Measurements from ENCODE around the gene LEMD2.

LEMD2 gene

GRCh38 chr6:33732817-33733708 lies 55.9 kb downstream of the LEMD2 start:
- DNase-seq: peak; percentile 18

- DNase-seq: no peak
Measured at GRCh38 chr6:33732385-33732784, 56.5 kb downstream of the LEMD2 start.

- no peak for DNase-seq
Measured at GRCh38 chr6:33731751-33732282, 57.1 kb downstream of the LEMD2 start.

- no peak for DNase-seq
Measured at GRCh38 chr6:33731035-33731434, 57.9 kb downstream of the LEMD2 start.

GRCh38 chr6:33730611-33731010 lies 58.3 kb downstream of the LEMD2 start:
- no peak for DNase-seq

- DNase-seq: no peak
Measured at GRCh38 chr6:33729059-33729458, 59.9 kb downstream of the LEMD2 start.

- DNase-seq: no peak
Measured at GRCh38 chr6:33728438-33728837, 60.5 kb downstream of the LEMD2 start.

GRCh38 chr6:33727932-33728331 lies 61.0 kb downstream of the LEMD2 start:
- no peak for DNase-seq

- no peak for DNase-seq
Measured at GRCh38 chr6:33727126-33727525, 61.8 kb downstream of the LEMD2 start.

GRCh38 chr6:33726696-33727095 lies 62.2 kb downstream of the LEMD2 start:
- no peak for DNase-seq

- no peak for DNase-seq
Measured at GRCh38 chr6:33725891-33726673, 62.8 kb downstream of the LEMD2 start.

- DNase-seq: no peak
Measured at GRCh38 chr6:33725222-33725621, 63.7 kb downstream of the LEMD2 start.

GRCh38 chr6:33724102-33725023 lies 64.6 kb downstream of the LEMD2 start:
- DNase-seq: no peak

GRCh38 chr6:33723371-33724085 lies 65.4 kb downstream of the LEMD2 start:
- DNase-seq: no peak

- DNase-seq: no peak
Measured at GRCh38 chr6:33722103-33722623, 66.8 kb downstream of the LEMD2 start.

- DNase-seq: no peak
Measured at GRCh38 chr6:33721508-33721907, 67.4 kb downstream of the LEMD2 start.

All from fibroblast of upper back skin (primary cell).